Gastroesophageal sphincter (tissue), 3 donors: Measurements from ENCODE around the gene ZSCAN31.

Experiments used
- CTCF ChIP-seq, 4 experiments: fragments of 200-600 bp in 2 of 4; fragments of 450-650 bp in 2 of 4; sonication (generic) in 1 of 4; IDR thresholded peaks; one replicate each; pipeline ENCODE4 v1.5.1; 2017 to 2019; ENCODE audit warnings: antibody characterized with exemption in 4 of 4, mild to moderate bottlenecking in 2 of 4, moderate library complexity in 2 of 4
- EP300 ChIP-seq: sonication (generic); formaldehyde crosslinking; IDR thresholded peaks from one replicate; pipeline ENCODE4 v1.6.1; 2017; ENCODE audit warnings: antibody characterized with exemption, mild to moderate bottlenecking
- POLR2A ChIP-seq, 2 donors: fragments of 450-650 bp; IDR thresholded peaks; one replicate each; pipeline ENCODE4 v1.6.1; 2017; ENCODE audit warnings: antibody characterized with exemption in 2 of 2, mild to moderate bottlenecking in 2 of 2, moderate library complexity in 1 of 2
- POLR2AphosphoS5 ChIP-seq: sonication (generic); formaldehyde crosslinking; IDR thresholded peaks from one replicate; pipeline ENCODE4 v1.6.1; 2017; ENCODE audit warnings: antibody characterized with exemption

- TF ChIP-seq CTCF (IDR thresholded peaks at IDR 0.05): no peak
- TF ChIP-seq EP300: no peak
- no peak for TF ChIP-seq POLR2A (IDR thresholded peaks at IDR 0.05)
- no peak for TF ChIP-seq POLR2AphosphoS5
Measured at GRCh38 chr6:28296520-28297060, 39.4 kb downstream of the ZSCAN31 start.
